HG02840 (cell line): ENCODE data around the gene PIK3R5.
"Not testable (repeated sequence)": the region's sequence is repeated elsewhere in the genome, so short reads cannot be mapped to it uniquely, and the experiment has no call there.

Experiments
- ATAC-seq: cut with Tn5 transposase; IDR thresholded peaks from one replicate; pipeline ENCODE4 v1.9.1; 2021; ENCODE audit warnings: mild to moderate bottlenecking, moderate library complexity, moderate number of reproducible peaks; ENCODE audit not compliant: unreplicated experiment, low FRiP score

Gene PIK3R5

GRCh38 chr17:8862213-8863056 is 103.1 kb downstream of the PIK3R5 start:
- no peak for ATAC-seq

- no peak for ATAC-seq
Measured at GRCh38 chr17:8861495-8862181, 103.9 kb downstream of the PIK3R5 start.

GRCh38 chr17:8859804-8860430 is 105.6 kb downstream of the PIK3R5 start:
- ATAC-seq = no peak

- ATAC-seq = peak; percentile 7
Measured at GRCh38 chr17:8859027-8859803, 106.3 kb downstream of the PIK3R5 start.

GRCh38 chr17:8857919-8858318 is 107.6 kb downstream of the PIK3R5 start:
- ATAC-seq = peak; percentile 47

GRCh38 chr17:8856869-8857575 is 108.5 kb downstream of the PIK3R5 start:
- no peak for ATAC-seq

GRCh38 chr17:8856205-8856603 is 109.3 kb downstream of the PIK3R5 start:
- not testable (repeated sequence) for ATAC-seq

- ATAC-seq = no peak
Measured at GRCh38 chr17:8855477-8856204, 109.9 kb downstream of the PIK3R5 start.

GRCh38 chr17:8851600-8851999 is 113.9 kb downstream of the PIK3R5 start:
- no peak for ATAC-seq

- ATAC-seq = no peak
Measured at GRCh38 chr17:8849311-8850041, 116.0 kb downstream of the PIK3R5 start.

- no peak for ATAC-seq
Measured at GRCh38 chr17:8847891-8848290, 117.6 kb downstream of the PIK3R5 start.

- no peak for ATAC-seq
Measured at GRCh38 chr17:8846768-8847211, 118.7 kb downstream of the PIK3R5 start.

- ATAC-seq = no peak
Measured at GRCh38 chr17:8844229-8845218, 121.0 kb downstream of the PIK3R5 start.

GRCh38 chr17:8843344-8843743 is 122.2 kb downstream of the PIK3R5 start:
- ATAC-seq = no peak

GRCh38 chr17:8841844-8842243 is 123.7 kb downstream of the PIK3R5 start:
- ATAC-seq = no peak

GRCh38 chr17:8839410-8839935 is 126.0 kb downstream of the PIK3R5 start:
- no peak for ATAC-seq

GRCh38 chr17:8838551-8839095 is 126.9 kb downstream of the PIK3R5 start:
- no peak for ATAC-seq
